Measurements from ENCODE around the gene HOXA10. TPM values are rescaled to one million over a fixed set of nuclear protein-coding genes. Genes with fewer than 3 reads are reported as not detected.

The HOXA10 gene
- total RNA-seq, 3 donors from 2014 or later: 25.0 to 56.9 (median 25.8) TPM

- no peaks in the 10 kb centered on the region for H3K36me3 ChIP-seq (ENCODE audit: low read depth)
- intact Hi-C loops (cut with DNase I, micrococcal nuclease): no loop called here
- ATAC-seq: peak; percentile 29
- H3K4me1 ChIP-seq (ENCODE audit: low read depth): peaks cover 82% of the 10 kb centered on the region
- H3K4me3 ChIP-seq: no peak overlapping the region
- peak in 1 of 3 donors; percentile 24 for DNase-seq
- H3K9me3 ChIP-seq: no peaks in the 10 kb centered on the region
- TF ChIP-seq CTCF (IDR thresholded peaks at IDR 0.05): no peak
Measured at GRCh38 chr7:27123007-27123476, 51.1 kb downstream of the HOXA10 start.

- intact Hi-C loops (cut with DNase I, micrococcal nuclease): no loop called here
- Histone ChIP-seq H3K9me3 (no peaks in the 10 kb centered on the region), H3K4me3 (no peak overlapping the region), H3K36me3 (ENCODE audit: low read depth) (no peaks in the 10 kb centered on the region), H3K4me1 (ENCODE audit: low read depth) (peaks cover 82% of the 10 kb centered on the region)
- TF ChIP-seq CTCF (IDR thresholded peaks at IDR 0.05): no peak
- DNase-seq (peak; percentile 83 to 90 (median 86)), ATAC-seq (peak; percentile 81)
Measured at GRCh38 chr7:27122077-27122910, 51.8 kb downstream of the HOXA10 start.

GRCh38 chr7:27121684-27122076, 52.4 kb downstream of the HOXA10 start:
- intact Hi-C loops (cut with DNase I, micrococcal nuclease): no loop called here
- Histone ChIP-seq H3K36me3 (ENCODE audit: low read depth) (no peaks in the 10 kb centered on the region), H3K4me1 (ENCODE audit: low read depth) (peaks cover 81% of the 10 kb centered on the region), H3K4me3 (no peak overlapping the region), H3K9me3 (no peaks in the 10 kb centered on the region)
- ATAC-seq (no peak), DNase-seq (peak in 1 of 3 donors; percentile 54)
- no peak for TF ChIP-seq CTCF (IDR thresholded peaks at IDR 0.05)

Small RNA genes within 50 kb of the gene (microRNA-seq; reads per million reads assigned to microRNA genes)
- 6,304 reads per million, percentile 93 among the genes with 10 or more reads in this experiment for gene MIR196B

Other genes with a start within 250 kb of the HOXA10 start
- 1 to 10 TPM; 1.5 to 2.7 (median 2.1) TPM for gene HOXA1, start 78.3 kb downstream of the HOXA10 start, total RNA-seq
- 1 to 10 TPM; 3.2 to 4.3 (median 3.3) TPM for gene HOXA2, start 71.6 kb downstream of the HOXA10 start, total RNA-seq
- 1 to 10 TPM; 5.9 to 9.5 (median 8.3) TPM for gene HOXA4, start 43.6 kb downstream of the HOXA10 start, total RNA-seq
- 10 to 100 TPM; 16.1 to 26.6 (median 23.8) TPM for gene HOXA5, start 30.6 kb downstream of the HOXA10 start, total RNA-seq
- gene HOXA6, start 26.5 kb downstream of the HOXA10 start, total RNA-seq: 10 to 100 TPM; 20.2 to 39.5 (median 20.5) TPM
- 10 to 100 TPM; 19.9 to 38.1 (median 20.5) TPM for gene HOXA3, start 21.7 kb downstream of the HOXA10 start, total RNA-seq
- gene HOXA7, start 17.6 kb downstream of the HOXA10 start, total RNA-seq: 10 to 100 TPM; 17.1 to 29.8 (median 27.9) TPM
- 10 to 100 TPM; 22.0 to 27.9 (median 25.0) TPM for gene HOXA9, start 8.8 kb downstream of the HOXA10 start, total RNA-seq
- 10 to 100 TPM in 1 of 3 donors, 1 to 10 TPM in 2; 3.2 to 27.2 (median 5.4) TPM for gene HOXA11, start 10.9 kb upstream of the HOXA10 start, total RNA-seq
- gene HOXA13, start 25.8 kb upstream of the HOXA10 start, total RNA-seq: 10 to 100 TPM; 28.0 to 54.3 (median 42.2) TPM
- 1 to 10 TPM in 1 of 3 donors, under 1 TPM in 1, not detected in 1; 0.43 to 2.7 TPM for gene EVX1, start 68.5 kb upstream of the HOXA10 start, total RNA-seq

Data from mucosa of descending colon (tissue), 3 donors.